Esophagus (tissue), 2 donors: ENCODE measurements around the gene INPP5F. TPM values are rescaled to one million over a fixed set of nuclear protein-coding genes. Genes with fewer than 3 reads are reported as not detected.

ENCODE experiments used
- H3K27ac ChIP-seq, 2 donors: one replicate each; pipeline ENCODE4 v1.5.1; 2013; ENCODE audit warnings: low read depth in 2 of 2, mild to moderate bottlenecking in 2 of 2, inconsistent platforms in 1 of 2, low read length in 1 of 2, moderate library complexity in 1 of 2
- H3K27me3 ChIP-seq, 2 donors: one replicate each; pipeline ENCODE4 v1.6.1; 2013; ENCODE audit warnings: low read length in 2 of 2, control low read depth in 1 of 2, mild to moderate bottlenecking in 1 of 2; ENCODE audit not compliant: insufficient read depth in 2 of 2, control insufficient read depth in 1 of 2
- H3K36me3 ChIP-seq, 2 donors: one replicate each; pipeline ENCODE4 v1.6.1; 2013; ENCODE audit warnings: low read length in 1 of 2; ENCODE audit not compliant: control insufficient read depth in 2 of 2, insufficient read depth in 2 of 2
- H3K4me1 ChIP-seq, 2 donors: one replicate each; pipeline ENCODE4 v1.6.1; 2013; ENCODE audit warnings: low read length in 1 of 2; ENCODE audit not compliant: control insufficient read depth in 2 of 2, insufficient read depth in 2 of 2
- H3K4me3 ChIP-seq, 2 donors: one replicate each; pipeline ENCODE4 v1.5.1; 2013; ENCODE audit warnings: low read length in 2 of 2, mild to moderate bottlenecking in 2 of 2, low read depth in 1 of 2, moderate library complexity in 1 of 2
- H3K9me3 ChIP-seq, 2 donors: one replicate each; pipeline ENCODE4 v1.6.1; 2013; ENCODE audit warnings: mild to moderate bottlenecking in 2 of 2, low read depth in 1 of 2, low read length in 1 of 2, moderate library complexity in 1 of 2; ENCODE audit not compliant: control insufficient read depth in 2 of 2, insufficient read depth in 1 of 2
- WGBS, 2 donors: extraction: QIAGEN DNeasy Blood & Tissue Kit; methylation state at CpG; one replicate each; pipeline ENCODE4 v1.1.7; 2013; 5-methylcytosine and 5-hydroxymethylcytosine counted together
- polyA plus RNA-seq, 2 donors: library from polyadenylated mRNA; stranded (reverse); fragments of 200-250 nt; gene quantifications; one replicate each; pipeline ENCODE4 v1.2.3, GENCODE V29; 2013
- donor health status: healthy with polysubstance abuse.
- donor health status: Bipolar disorder and iron deficiency.

INPP5F gene
- polyA plus RNA-seq, 2 donors, result 5.1 to 5.8 TPM

DNA sequence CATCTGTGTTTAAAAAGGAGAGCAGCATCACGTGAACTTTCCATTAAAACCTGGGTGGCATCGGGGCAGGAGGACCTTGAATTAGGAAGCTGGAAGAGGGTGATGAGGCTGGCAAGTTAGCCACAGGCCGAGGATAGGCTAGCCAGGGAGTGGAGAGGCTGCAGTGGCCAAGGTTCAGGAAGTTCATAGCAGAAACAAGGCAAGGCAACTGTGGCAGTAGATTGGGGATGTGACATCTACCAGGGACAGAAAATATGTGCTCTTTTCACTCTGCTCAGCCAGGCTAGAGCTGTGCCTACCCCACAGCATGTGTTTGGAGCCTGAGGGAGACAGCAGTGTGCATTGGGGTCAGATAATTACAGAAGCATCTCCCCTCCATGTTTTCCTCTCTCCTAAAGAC, 2.2 kb upstream of the INPP5F start:
- Histone ChIP-seq H3K27ac (no peak overlapping the region), H3K27me3 (no peaks in the 10 kb centered on the region), H3K4me1 (peaks cover 0 to 6% of the 10 kb centered on the region in 2 donors), H3K36me3 (no peaks in the 10 kb centered on the region), H3K9me3 (no peaks in the 10 kb centered on the region), H3K4me3 (no peak overlapping the region)
- WGBS, 2 donors, result 87 to 88% methylated on average over 3 of the region's 3 CpGs

DNA sequence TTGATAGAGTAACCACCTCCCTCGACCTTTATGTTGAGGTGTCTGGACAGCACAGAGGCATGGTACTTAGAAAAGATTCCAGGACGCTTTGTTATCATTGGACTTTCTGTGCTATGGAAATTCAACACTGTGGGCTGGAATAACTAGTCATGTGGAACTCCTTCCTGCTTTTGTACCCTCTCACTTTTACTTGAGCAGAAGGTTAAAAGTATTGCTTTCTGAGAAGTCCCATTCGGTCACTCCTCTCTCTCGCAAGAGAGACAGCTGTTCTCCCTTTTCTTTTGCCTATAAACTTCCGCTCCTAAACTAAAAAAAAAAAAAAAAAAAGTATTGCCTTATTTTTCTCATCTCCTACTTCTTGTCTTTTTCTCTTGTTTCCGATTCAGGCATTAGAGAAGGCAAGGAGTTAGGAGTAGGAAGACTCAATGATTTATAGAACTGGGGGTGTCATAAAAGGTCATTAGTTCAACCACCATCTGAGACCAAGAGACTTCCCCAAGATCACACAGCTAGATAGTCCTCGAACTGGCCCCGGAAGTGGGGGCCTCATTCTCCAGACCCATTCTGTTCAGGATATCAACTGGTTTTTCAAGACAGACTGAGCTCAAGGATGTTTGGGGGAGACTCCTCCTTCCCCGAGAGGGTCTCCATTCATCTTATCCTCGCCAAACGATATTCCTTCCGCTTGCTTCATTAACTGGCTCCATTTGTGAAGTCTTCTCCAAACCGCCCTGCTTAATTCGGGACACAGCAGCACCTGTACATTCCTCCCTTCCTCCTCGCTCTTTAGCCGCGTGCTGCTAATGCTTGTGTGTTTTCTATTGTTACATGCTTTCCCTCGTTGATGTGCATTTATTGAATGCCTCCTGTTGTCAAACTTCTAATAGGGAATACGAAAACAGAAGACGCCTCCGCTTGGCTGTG, 995 bp upstream of the INPP5F start:
- 26 to 32% methylated on average over 21 of the region's 21 CpGs for WGBS, 2 donors
- H3K4me1 ChIP-seq, result peaks cover 0 to 6% of the 10 kb centered on the region in 2 donors

DNA sequence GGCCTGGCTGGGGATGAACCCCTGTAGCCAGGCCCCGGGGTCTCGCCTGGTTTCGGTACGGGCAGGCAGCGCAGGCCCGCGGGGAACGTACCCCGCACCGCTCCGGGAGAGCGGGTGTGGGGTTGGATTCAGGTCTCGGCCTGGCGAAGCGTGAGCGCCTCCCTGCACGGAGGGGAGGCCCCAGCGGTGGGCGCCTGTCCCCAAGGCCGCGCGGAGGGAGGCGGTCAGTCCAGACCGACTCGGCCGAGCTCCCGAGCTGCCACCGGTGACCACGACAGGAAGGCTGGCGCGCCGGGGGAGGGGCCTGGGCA, 378 bp upstream of the INPP5F start:
- Histone ChIP-seq H3K4me1 (peaks cover 0 to 6% of the 10 kb centered on the region in 2 donors), H3K27me3 (no peaks in the 10 kb centered on the region), H3K9me3 (no peaks in the 10 kb centered on the region), H3K36me3 (no peaks in the 10 kb centered on the region), H3K27ac (peak overlapping the region; percentile 83 to 86), H3K4me3 (peak overlapping the region; percentile 71 to 75)
- WGBS, 2 donors, result 0 to 1% methylated on average over 31 to 32 of the region's 32 CpGs

More for the DNA sequence above, 995 bp upstream of the INPP5F start:
- Histone ChIP-seq H3K27me3 (no peaks in the 10 kb centered on the region), H3K36me3 (no peaks in the 10 kb centered on the region), H3K4me3 (peak overlapping the region; percentile 71 to 75), H3K27ac (peak overlapping the region; percentile 83 to 86), H3K9me3 (no peaks in the 10 kb centered on the region)

DNA sequence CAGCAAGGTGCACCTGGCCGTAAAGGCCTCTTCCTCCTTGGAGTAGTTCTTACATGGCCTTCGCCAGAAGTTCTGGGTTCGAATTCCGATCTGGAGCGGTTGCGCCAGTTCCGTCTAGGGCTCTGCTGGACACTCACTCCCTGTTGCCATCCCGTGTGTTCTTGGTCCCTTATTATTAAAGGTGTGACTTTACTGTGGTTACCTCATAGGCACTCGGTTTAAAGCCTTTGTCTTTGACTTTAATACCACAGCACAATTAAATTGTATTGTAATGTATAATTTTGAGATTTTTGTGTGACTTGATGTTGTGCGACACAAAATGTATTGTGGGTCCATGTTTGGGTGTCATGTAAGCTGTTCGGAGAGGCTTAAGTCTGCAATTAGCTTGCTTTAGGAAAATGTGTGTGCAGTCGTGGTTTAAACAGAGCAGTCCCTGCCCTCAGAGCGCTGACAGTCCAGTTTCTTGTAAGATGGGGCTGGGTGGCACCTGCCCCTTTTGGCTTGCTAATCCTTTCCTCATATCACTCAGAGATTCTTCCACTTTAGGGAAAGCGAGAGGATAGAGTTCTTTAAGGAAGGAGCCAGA, 919 bp downstream of the INPP5F start:
- Histone ChIP-seq H3K9me3 (no peaks in the 10 kb centered on the region), H3K27ac (peak overlapping the region; percentile 81 to 93), H3K27me3 (no peaks in the 10 kb centered on the region), H3K36me3 (no peaks in the 10 kb centered on the region), H3K4me1 (peaks cover 0 to 6% of the 10 kb centered on the region in 2 donors), H3K4me3 (peak overlapping the region; percentile 71 to 78)
- 40 to 42% methylated on average over 14 of the region's 14 CpGs for WGBS, 2 donors

DNA sequence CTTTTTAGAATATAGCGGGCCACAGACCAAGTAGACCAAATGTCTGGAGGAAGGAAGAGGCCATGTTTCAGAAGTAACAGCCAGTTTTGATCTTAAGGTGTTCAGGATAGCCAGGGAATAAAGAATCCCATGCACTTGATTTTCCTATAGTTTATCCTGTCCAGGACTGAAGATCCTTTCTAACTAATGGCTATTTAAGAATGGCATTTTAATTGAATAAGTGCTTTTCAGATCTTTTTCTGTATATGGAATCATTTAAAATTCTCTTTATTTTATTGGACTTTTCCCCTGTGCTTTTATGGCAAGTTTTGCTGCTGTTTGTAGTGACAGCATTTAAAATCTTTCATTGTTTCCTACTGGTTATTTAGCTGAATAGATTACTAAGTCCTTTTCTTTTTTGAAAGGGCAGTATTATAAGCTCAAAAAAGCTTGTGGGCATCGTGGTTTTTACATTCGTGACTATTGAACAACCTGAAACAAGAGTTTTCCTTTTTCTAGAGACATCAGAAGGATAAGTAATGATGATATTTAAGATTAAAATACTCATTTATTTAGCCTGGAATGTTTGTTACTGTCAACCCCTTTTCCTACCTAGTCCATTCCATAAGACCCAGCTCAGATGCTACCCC, 2.4 kb downstream of the INPP5F start:
- Histone ChIP-seq H3K36me3 (no peaks in the 10 kb centered on the region), H3K27me3 (no peaks in the 10 kb centered on the region), H3K4me3 (no peak overlapping the region), H3K4me1 (peaks cover under 1 to 6% of the 10 kb centered on the region in 2 donors), H3K9me3 (no peaks in the 10 kb centered on the region), H3K27ac (no peak overlapping the region)
- 68 to 69% methylated on average over 3 of the region's 3 CpGs for WGBS, 2 donors

DNA sequence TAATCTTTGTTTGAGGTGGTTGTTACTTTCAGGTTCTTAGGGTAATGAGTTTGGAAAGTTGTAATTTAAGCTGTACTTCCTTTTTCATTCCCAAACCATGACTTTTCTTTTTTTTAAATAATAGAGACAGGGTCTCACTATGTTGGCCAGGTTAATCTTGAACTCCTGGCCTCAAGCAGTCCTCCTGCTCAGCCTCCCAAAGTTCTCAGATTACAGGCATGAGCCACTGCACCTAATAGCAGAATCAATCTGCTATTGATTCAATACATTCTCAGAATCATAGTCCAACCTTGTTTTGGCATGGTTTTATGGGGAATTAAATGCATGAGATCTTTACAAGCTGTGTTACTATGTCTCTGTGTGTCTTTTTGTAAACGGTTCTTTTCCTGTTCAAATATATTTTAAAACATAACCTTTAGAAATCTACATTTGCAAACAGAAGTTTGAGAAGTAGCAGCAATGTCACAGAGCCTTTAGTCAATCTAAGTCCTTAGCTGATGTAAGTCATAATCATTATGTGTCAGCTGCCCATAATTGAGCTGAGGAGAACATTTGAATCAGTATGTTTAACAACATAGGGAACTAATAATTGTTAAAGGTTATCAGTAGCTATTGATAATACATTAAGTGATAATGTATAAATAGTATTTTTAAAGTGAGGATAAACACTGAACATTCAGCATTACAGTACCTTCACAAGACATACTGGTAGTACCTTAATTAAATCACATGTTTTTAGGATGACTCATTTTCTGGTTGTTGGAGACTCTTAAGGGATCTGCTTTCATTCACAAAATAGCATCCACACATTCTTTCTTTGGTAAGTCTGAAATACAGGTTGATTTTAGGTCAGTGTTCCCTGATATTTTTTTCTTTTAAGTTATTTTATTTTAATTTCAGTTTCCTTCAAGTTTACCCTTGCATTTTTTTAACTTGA, 8.8 kb downstream of the INPP5F start:
- no peaks in the 10 kb centered on the region for H3K36me3 ChIP-seq
- H3K4me3 ChIP-seq, result no peak overlapping the region
- H3K4me1 ChIP-seq, result peaks cover 0 to 5% of the 10 kb centered on the region in 2 donors
- no peaks in the 10 kb centered on the region for H3K9me3 ChIP-seq
- no peak overlapping the region for H3K27ac ChIP-seq
- H3K27me3 ChIP-seq, result no peaks in the 10 kb centered on the region
- 29 to 38% methylated on average over 1 of the region's 1 CpG for WGBS, 2 donors

DNA sequence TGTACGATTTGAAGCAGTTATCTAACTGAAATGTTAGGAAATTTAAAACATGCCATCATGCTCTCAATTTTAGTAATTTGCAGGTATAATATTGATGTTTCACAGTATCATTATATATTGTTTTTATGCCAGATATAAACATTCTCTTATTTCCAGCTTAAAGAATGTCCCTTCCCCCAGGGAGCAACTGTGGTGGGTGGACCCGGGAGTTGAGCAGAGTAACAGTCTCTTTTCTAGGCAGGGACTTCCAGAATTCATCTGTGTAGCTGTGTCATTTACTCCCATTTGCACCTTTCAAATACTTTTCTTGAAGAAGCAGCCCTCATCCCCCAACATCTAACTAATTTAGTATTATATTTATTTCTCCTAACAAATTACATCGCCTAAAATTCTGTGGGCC, 9.6 kb downstream of the INPP5F start:
- WGBS, 2 donors, result 78 to 84% methylated on average over 3 of the region's 3 CpGs
- H3K4me1 ChIP-seq, result peaks cover 0 to 5% of the 10 kb centered on the region in 2 donors
- no peak overlapping the region for H3K27ac ChIP-seq
- H3K9me3 ChIP-seq, result no peaks in the 10 kb centered on the region
- no peak overlapping the region for H3K4me3 ChIP-seq
- H3K36me3 ChIP-seq, result no peaks in the 10 kb centered on the region
- no peaks in the 10 kb centered on the region for H3K27me3 ChIP-seq

DNA sequence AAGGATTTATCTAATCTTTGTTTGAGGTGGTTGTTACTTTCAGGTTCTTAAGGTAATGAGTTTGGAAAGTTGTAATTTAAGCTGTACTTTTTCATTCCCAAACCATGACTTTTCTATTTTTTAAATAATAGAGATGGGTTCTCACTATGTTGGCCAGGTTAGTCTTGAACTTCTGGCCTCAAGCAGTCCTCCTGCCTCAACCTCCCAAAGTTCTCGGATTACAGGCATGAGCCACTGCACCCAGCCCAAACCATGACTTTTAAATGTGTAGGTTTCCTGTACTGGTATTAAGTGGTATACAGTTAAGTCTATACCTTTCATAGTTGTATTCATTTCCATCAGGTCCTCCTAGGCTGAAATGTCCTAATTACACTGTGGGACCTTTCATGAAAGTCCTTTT, 10.4 kb downstream of the INPP5F start:
- Histone ChIP-seq H3K27ac (no peak overlapping the region), H3K4me3 (no peak overlapping the region), H3K27me3 (no peaks in the 10 kb centered on the region), H3K9me3 (no peaks in the 10 kb centered on the region), H3K4me1 (peaks cover 0 to 5% of the 10 kb centered on the region in 2 donors), H3K36me3 (no peaks in the 10 kb centered on the region)
- WGBS, 2 donors, result 96 to 100% methylated on average over 1 of the region's 1 CpG
